K562 (cell line): Measurements from ENCODE around the gene MACROD2. TPM values are rescaled to one million over a fixed set of nuclear protein-coding genes. Genes with fewer than 3 reads are reported as not detected.

ENCODE experiments used
- ATAC-seq: fragments of 200-7000 bp; cut with Tn5 transposase; 3 replicates; pipeline ENCODE4 v1.9.1; 2020; ENCODE audit warnings: moderate library complexity
- BruUV-seq: library from RNA; stranded (reverse); fragments of 400-500 nt; replicated peaks from 2 replicates; lab custom pipeline; 2021; lab: Mats Ljungman, UMichigan
- CTCF ChIA-PET: fragments of 300-600 bp; formaldehyde crosslinking; extraction: SDS; loops from one replicate; lab custom pipeline; 2021; ENCODE audit warnings: low intra/inter-chr PET ratio; lab: Yijun Ruan, JAX
- POLR2A ChIA-PET: fragments of 300-600, 350-650 bp; sonication (Branson Sonifier 250); formaldehyde crosslinking; extraction: SDS; loops from one replicate; lab custom pipeline; 2021; ENCODE audit warnings: antibody characterized with exemption, inconsistent platforms; lab: Yijun Ruan, JAX
- DNase-seq, 4 experiments: peaks; one replicate each; pipeline versions ENCODE4 v3.0.0 to v3.0.0-alpha.2; 2011 to 2018; ENCODE audit warnings: low spot score in 3 of 4, mixed read lengths in 3 of 4; ENCODE audit errors: extremely low read depth in 1 of 4
- FAIRE-seq: peaks from 2 replicates; lab custom pipeline; 2011; peaks lifted over from hg19 to GRCh38; lab: Jason Lieb, UNC
- H2AFZ ChIP-seq: 2 replicates; pipeline ENCODE4 v1.6.0; 2011; ENCODE audit warnings: low read depth, low read length, control low read depth, inconsistent platforms
- H3K27ac ChIP-seq: fragments of 200-600 bp; 3 replicates; pipeline ENCODE4 v1.8.0; 2011; ENCODE audit warnings: low read depth, mild to moderate bottlenecking, control low read depth, inconsistent platforms, low read length, moderate library complexity, mixed read lengths; ENCODE audit errors: extremely low read depth
- H3K27me3 ChIP-seq, 2 experiments: fragments of 300-600 bp in 1 of 2; 2 replicates in 1 of 2; 3 replicates in 1 of 2; pipeline versions ENCODE4 v1.6.0 to v1.8.0; 2011; ENCODE audit warnings: inconsistent platforms in 2 of 2, low read length in 2 of 2, mild to moderate bottlenecking in 1 of 2, mixed read lengths in 1 of 2, moderate library complexity in 1 of 2; ENCODE audit not compliant: control insufficient read depth in 2 of 2, insufficient read depth in 2 of 2
- H3K36me3 ChIP-seq: fragments of 300-600 bp; 3 replicates; pipeline ENCODE4 v1.8.0; 2011; ENCODE audit warnings: mild to moderate bottlenecking, low read length, inconsistent platforms; ENCODE audit not compliant: control insufficient read depth, insufficient read depth
- H3K4me1 ChIP-seq, 2 experiments: fragments of 200-600 bp in 1 of 2; replicated peaks in 1 of 2; 2 replicates in 1 of 2; 3 replicates in 1 of 2; pipeline versions ENCODE4 v1.5.1 to v1.8.0; 2011; ENCODE audit warnings: inconsistent platforms in 2 of 2, low read length in 2 of 2, mild to moderate bottlenecking in 1 of 2, mixed read lengths in 1 of 2, moderate library complexity in 1 of 2; ENCODE audit not compliant: control insufficient read depth in 2 of 2, insufficient read depth in 2 of 2
- H3K4me2 ChIP-seq: 2 replicates; pipeline ENCODE4 v1.6.1; 2011; ENCODE audit warnings: low read length, control low read depth, inconsistent platforms, mixed read lengths; ENCODE audit not compliant: insufficient read depth
- H3K4me3 ChIP-seq: fragments of 200-600 bp; sonication (generic), shearing (Covaris generic); 2 replicates; pipeline ENCODE4 v1.5.1; 2016; ENCODE audit warnings: control low read depth, inconsistent platforms
- H3K79me2 ChIP-seq: fragments of 200-600 bp; 3 replicates; pipeline ENCODE4 v1.8.0; 2011; ENCODE audit warnings: low read length, inconsistent platforms; ENCODE audit not compliant: control insufficient read depth, insufficient read depth
- H3K9ac ChIP-seq, 2 experiments: 2 replicates each; pipeline versions ENCODE4 v1.6.0 to v1.6.1; 2011; ENCODE audit warnings: low read depth in 2 of 2, low read length in 2 of 2, control low read depth in 1 of 2, inconsistent platforms in 1 of 2, mild to moderate bottlenecking in 1 of 2, mixed read lengths in 1 of 2; ENCODE audit not compliant: insufficient read depth in 1 of 2
- H3K9me1 ChIP-seq: one replicate; pipeline ENCODE4 v1.6.0; 2011; ENCODE audit warnings: inconsistent platforms, mild to moderate bottlenecking, low read length, moderate library complexity; ENCODE audit not compliant: control insufficient read depth, insufficient read depth
- H3K9me3 ChIP-seq: replicated peaks from 2 replicates; pipeline ENCODE4 v1.5.1; 2011; ENCODE audit warnings: low read depth, low read length, inconsistent platforms; ENCODE audit not compliant: control insufficient read depth, insufficient read depth
- H4K20me1 ChIP-seq: replicated peaks from 2 replicates; pipeline ENCODE4 v1.6.1; 2011; ENCODE audit warnings: low read length, inconsistent platforms, mixed read lengths; ENCODE audit not compliant: control insufficient read depth, insufficient read depth
- E2F1 ChIP-seq: sonication (generic); formaldehyde crosslinking; IDR thresholded peaks from 2 replicates; pipeline ENCODE4 v1.8.1; 2023; ENCODE audit warnings: mild to moderate bottlenecking, missing genetic modification reagents, moderate library complexity
- FOXA1 ChIP-seq: fragments of 450-650 bp; IDR thresholded peaks from 2 replicates; pipeline ENCODE4 v1.6.1; 2016; ENCODE audit warnings: mild to moderate bottlenecking, borderline replicate concordance
- GATAD2B ChIP-seq: fragments of 450-650 bp; IDR thresholded peaks from 2 replicates; pipeline ENCODE4 v1.6.1; 2017; ENCODE audit warnings: mild to moderate bottlenecking, borderline replicate concordance
- NFATC3 ChIP-seq: fragments of 450-650 bp; IDR thresholded peaks from 2 replicates; pipeline ENCODE4 v1.6.1; 2017; ENCODE audit warnings: mild to moderate bottlenecking
- RAD21 ChIP-seq, 2 experiments: fragments of 250-450 bp in 1 of 2; fragments of 450-650 bp in 1 of 2; sonication (Bioruptor Pico) in 1 of 2; formaldehyde crosslinking in 1 of 2; IDR thresholded peaks in 1 of 2; conservative IDR thresholded peaks in 1 of 2; 2 replicates each; pipeline versions ENCODE4 v1.4.0 to v1.8.0; 2020 to 2022; ENCODE audit warnings: mild to moderate bottlenecking in 2 of 2, moderate library complexity in 1 of 2
- WGBS: fragments of 100-300 bp; shearing (Covaris generic); methylation state at CpG from one replicate; pipeline ENCODE4 v1.1.6; 2016; ENCODE audit warnings: low coverage, mixed read lengths; ENCODE audit not compliant: insufficient coverage; ENCODE audit errors: missing lambda C conversion rate; 5-methylcytosine and 5-hydroxymethylcytosine counted together
- in situ Hi-C: fragments of 300-500 bp; cut with MboI; formaldehyde crosslinking; loops from 4 replicates; pipeline ENCODE4 v1.15.0; 2018; ENCODE audit warnings: inconsistent platforms, mixed read lengths
- intact Hi-C: fragments of 100-400 bp; cut with micrococcal nuclease; formaldehyde crosslinking; loops from 2 replicates; pipeline ENCODE4 v1.14.2; 2022
- polyA plus RNA-seq, 8 experiments: library from polyadenylated mRNA; depleted of rRNA in 4 of 8; stranded (reverse) in 5 of 8; unstranded in 3 of 8; fragments of >200 nt; fragmentation: Nextera tagmentation in 2 of 8; fragmentation: Illumina TruSeq in 1 of 8; extraction: Ambion mirVana in 2 of 8; extraction: Trizol in 1 of 8; gene quantifications; 2 replicates each; pipeline versions ENCODE4 v1.2.1 to v1.2.3, GENCODE V29; 2011 to 2014; ENCODE audit warnings: inconsistent platforms in 1 of 8, missing spikeins in 1 of 8
- total RNA-seq, 7 experiments: library from RNA; depleted of rRNA in 6 of 7; stranded (reverse); fragments of >200 nt in 6 of 7; fragmentation: Illumina TruSeq in 2 of 7; extraction: Trizol in 2 of 7; gene quantifications; 2 replicates each; pipeline versions ENCODE4 v1.2.1 to v1.2.3, GENCODE V29; 2011 to 2021; ENCODE audit warnings: low replicate concordance in 1 of 7

Gene MACROD2
- total and polyA plus RNA-seq, 9 of the 15 experiments (the other 6 are each of a cell fraction or from before 2014, with no cell fraction given): not detected

DNA sequence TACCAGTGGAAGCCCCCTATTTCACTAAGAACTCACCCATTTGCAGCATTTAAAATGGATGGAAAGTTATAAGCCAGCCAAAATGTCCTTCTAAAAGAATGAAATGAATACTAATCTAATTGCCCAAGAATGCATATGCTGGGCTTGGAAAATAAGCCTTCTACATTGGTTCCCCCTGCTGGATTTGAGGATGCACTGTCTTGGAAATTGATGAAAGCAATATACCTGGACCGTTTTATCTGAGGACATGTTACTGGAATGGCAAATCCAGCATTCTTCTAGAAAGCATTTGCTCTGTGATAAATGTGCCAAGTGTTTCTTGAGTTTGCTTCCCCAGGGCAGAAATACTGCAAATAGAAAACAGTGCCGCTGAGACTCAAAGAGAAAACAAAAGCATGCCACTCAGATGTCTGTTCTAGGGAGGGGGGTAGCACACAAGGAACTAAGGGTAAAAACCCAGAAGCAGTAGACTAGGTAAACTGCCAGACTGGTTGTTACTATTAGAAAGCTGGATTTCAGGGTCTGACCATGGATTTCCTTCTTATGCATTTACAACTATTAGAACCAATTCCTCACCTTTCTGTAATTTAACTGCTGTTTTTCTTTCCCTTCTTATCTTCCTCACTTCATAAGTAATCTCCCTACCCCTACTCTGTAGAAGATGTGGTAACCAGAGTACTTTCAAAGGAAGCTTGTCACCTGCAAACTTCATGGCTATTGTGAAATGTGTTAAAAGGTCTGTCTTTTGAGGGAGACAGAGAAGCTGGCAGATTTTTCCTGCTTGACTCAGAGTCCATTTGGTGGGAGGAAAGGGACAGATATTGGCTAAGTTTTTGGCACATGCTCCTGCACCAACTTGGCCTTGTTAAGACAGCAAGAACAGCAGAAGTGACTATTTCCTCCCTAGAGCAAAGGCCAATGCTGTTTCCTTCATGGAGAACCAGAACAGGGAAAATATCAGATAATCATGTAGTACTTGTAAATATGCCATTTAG lies 1935.3 kb downstream of the MACROD2 start:
- 0% methylated on average over 2 of the region's 2 CpGs for whole genome bisulfite sequencing
- ChIA-PET CTCF (no interaction called here), POLR2A (no interaction called here)
- no TSS peak for BruUV-seq
- Histone ChIP-seq H3K4me1 (no peaks in the 10 kb centered on the region), H3K9ac (no peak overlapping the region), H2AFZ (no peak overlapping the region), H3K9me3 (no peaks in the 10 kb centered on the region), H3K4me2 (no peak overlapping the region), H3K79me2 (no peaks in the 10 kb centered on the region), H3K9me1 (no peaks in the 10 kb centered on the region), H3K36me3 (no peaks in the 10 kb centered on the region), H4K20me1 (no peaks in the 10 kb centered on the region), H3K4me3 (no peak overlapping the region), H3K27ac (no peak overlapping the region), H3K27me3 (no peaks in the 10 kb centered on the region)
- in situ Hi-C loops (no loop called here), intact Hi-C loops (no loop called here)
- FAIRE-seq (no peak), ATAC-seq (no peak), DNase-seq (no peak)
- TF ChIP-seq GATAD2B (no peak), E2F1 (no peak), FOXA1 (no peak), NFATC3 (no peak), RAD21 (CRISPR knock-in tag; conservative IDR thresholded peaks at IDR 0.05 in 1 of 2, IDR thresholded peaks at IDR 0.05 in 1 of 2) (0 out of 4 replicates have a peak, but pooled peaks of 1 of the 2 experiments have one; percentile 9)
